ENCODE results near the gene RARS2.

- TF ChIP-seq CTCF (IDR thresholded peaks at IDR 0.05), result no peak
- no peak for TF ChIP-seq POLR2A (IDR thresholded peaks at IDR 0.05)
These were observed 67.1 kb downstream of the RARS2 start for GRCh38 chr6:87522686-87523085.
